ENCODE results near the gene SERTM2.

DNA sequence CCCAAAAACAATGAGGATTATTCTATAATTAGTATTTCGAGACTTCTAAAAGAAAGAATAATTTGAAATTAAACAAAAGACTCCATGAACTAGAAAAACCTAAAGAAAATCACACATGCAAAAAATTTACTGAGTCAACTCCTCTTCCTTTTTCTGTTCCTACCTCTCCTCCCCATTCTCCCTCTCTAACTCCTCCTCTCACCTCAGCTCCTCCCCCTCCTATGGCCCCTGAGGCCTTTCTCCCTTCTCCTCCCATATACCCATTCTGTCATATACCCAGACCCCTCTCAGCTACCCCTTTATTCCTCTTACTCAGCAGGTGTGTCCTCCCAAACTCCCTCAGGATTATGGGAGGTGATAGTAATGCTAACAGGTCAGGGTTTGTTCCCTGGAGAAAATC lies 57.4 kb downstream of the SERTM2 start:
- TF ChIP-seq, protein P1, sequence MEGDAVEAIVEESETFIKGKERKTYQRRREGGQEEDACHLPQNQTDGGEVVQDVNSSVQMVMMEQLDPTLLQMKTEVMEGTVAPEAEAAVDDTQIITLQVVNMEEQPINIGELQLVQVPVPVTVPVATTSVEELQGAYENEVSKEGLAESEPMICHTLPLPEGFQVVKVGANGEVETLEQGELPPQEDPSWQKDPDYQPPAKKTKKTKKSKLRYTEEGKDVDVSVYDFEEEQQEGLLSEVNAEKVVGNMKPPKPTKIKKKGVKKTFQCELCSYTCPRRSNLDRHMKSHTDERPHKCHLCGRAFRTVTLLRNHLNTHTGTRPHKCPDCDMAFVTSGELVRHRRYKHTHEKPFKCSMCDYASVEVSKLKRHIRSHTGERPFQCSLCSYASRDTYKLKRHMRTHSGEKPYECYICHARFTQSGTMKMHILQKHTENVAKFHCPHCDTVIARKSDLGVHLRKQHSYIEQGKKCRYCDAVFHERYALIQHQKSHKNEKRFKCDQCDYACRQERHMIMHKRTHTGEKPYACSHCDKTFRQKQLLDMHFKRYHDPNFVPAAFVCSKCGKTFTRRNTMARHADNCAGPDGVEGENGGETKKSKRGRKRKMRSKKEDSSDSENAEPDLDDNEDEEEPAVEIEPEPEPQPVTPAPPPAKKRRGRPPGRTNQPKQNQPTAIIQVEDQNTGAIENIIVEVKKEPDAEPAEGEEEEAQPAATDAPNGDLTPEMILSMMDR (IDR thresholded peaks at IDR 0.05; ENCODE audit: low read depth, low read length, poor library complexity, severe bottlenecking): no peak
- no peak for TF ChIP-seq EZH2phosphoT487 (IDR thresholded peaks at IDR 0.05; ENCODE audit: borderline replicate concordance, low read length)

Measured in DOHH2 (cell line).